A673 (cell line): ENCODE data around the gene CBY2.

ENCODE experiments used
- EZH2 ChIP-seq: fragments of 200-600 bp; sonication (generic); IDR thresholded peaks from 2 replicates; pipeline ENCODE4 v1.6.1; 2017; ENCODE audit warnings: borderline replicate concordance, low read depth, mild to moderate bottlenecking, mixed read lengths, antibody characterized with exemption, low read length; ENCODE audit not compliant: poor library complexity, severe bottlenecking
- TF ChIP-seq, protein P1 (sequence below): fragments of 300-800, 200-600 bp; sonication (generic); conservative IDR thresholded peaks from 2 replicates; pipeline ENCODE4 v1.5.1; 2017; ENCODE audit warnings: low read depth, mild to moderate bottlenecking, antibody characterized with exemption, low read length, moderate library complexity, mixed read lengths

DNA sequence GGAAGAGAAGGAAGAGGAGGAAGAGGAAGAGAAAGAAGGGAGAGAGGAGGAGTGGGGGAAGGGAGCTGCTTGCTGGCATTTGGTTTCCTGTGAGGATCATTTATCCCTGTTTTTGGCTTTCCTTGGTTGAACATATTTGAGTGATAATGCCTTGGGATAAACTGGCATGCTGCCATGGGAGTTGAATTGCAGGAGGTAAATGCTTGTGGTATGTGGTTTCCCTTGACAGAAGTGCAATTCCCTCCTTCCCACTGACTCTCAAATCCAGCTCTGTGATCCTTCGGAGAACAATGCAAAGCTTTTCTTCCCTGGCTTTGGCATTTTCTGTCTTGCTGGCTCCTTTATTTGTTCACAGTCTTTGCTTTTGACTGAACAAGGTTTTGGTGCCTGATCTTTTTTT lies 27.2 kb upstream of the CBY2 start:
- TF ChIP-seq, protein P1, sequence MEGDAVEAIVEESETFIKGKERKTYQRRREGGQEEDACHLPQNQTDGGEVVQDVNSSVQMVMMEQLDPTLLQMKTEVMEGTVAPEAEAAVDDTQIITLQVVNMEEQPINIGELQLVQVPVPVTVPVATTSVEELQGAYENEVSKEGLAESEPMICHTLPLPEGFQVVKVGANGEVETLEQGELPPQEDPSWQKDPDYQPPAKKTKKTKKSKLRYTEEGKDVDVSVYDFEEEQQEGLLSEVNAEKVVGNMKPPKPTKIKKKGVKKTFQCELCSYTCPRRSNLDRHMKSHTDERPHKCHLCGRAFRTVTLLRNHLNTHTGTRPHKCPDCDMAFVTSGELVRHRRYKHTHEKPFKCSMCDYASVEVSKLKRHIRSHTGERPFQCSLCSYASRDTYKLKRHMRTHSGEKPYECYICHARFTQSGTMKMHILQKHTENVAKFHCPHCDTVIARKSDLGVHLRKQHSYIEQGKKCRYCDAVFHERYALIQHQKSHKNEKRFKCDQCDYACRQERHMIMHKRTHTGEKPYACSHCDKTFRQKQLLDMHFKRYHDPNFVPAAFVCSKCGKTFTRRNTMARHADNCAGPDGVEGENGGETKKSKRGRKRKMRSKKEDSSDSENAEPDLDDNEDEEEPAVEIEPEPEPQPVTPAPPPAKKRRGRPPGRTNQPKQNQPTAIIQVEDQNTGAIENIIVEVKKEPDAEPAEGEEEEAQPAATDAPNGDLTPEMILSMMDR, result no peak
- TF ChIP-seq EZH2, result no peak
